Measurements from ENCODE around the gene SSBP2. TPM values are rescaled to one million over a fixed set of nuclear protein-coding genes. Genes with fewer than 3 reads are reported as not detected.

The SSBP2 gene
- total RNA-seq, 1 donor from 2014 or later = 85.2 TPM

GRCh38 chr5:81469676-81470075, 281.2 kb downstream of the SSBP2 start:
- H3K4me3 Mint-ChIP-seq = no peak overlapping the region
- no peaks in the 10 kb centered on the region for H3K27me3 Mint-ChIP-seq
- H3K27ac Mint-ChIP-seq = no peak overlapping the region

DNA sequence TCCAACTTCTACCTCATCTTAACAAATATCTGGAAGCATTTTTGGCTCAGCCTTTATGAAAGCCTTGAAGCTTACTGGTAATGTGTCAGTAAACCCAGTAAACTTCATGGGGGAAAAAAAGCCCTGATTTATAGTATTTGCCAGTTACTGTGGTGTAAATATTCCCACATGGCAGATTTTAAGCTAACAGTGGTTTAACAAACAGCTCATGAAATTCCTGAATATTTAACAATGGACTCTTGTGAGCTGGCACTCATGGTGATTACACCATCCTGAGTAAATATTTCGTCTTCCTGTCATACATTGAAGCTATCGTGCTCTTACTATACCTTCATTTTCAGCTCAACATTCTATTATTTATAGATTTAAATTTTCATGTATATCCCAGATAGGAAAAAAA, 300.0 kb downstream of the SSBP2 start:
- no peak for DNase-seq (ENCODE audit: extremely low spot score, unreplicated experiment)
- peaks cover 27% of the 10 kb centered on the region for H3K36me3 Mint-ChIP-seq
- peaks cover 4% of the 10 kb centered on the region for H3K9me3 Mint-ChIP-seq
- no peak overlapping the region for H3K27ac Mint-ChIP-seq
- no peak overlapping the region for H3K4me3 Mint-ChIP-seq
- H3K4me1 Mint-ChIP-seq (ENCODE audit: unreplicated experiment) = no peaks in the 10 kb centered on the region
- no peak for TF ChIP-seq CTCF (conservative IDR thresholded peaks at IDR 0.05)
- H3K27me3 Mint-ChIP-seq = no peaks in the 10 kb centered on the region

More at GRCh38 chr5:81469676-81470075, 281.2 kb downstream of the SSBP2 start:
- Mint-ChIP-seq H3K4me1 (ENCODE audit: unreplicated experiment) (peaks cover 6% of the 10 kb centered on the region), H3K36me3 (peaks cover 27% of the 10 kb centered on the region), H3K9me3 (no peaks in the 10 kb centered on the region)
- DNase-seq (ENCODE audit: extremely low spot score, unreplicated experiment) = no peak
- TF ChIP-seq CTCF (conservative IDR thresholded peaks at IDR 0.05) = no peak

- TF ChIP-seq CTCF (conservative IDR thresholded peaks at IDR 0.05) = no peak
- Mint-ChIP-seq H3K36me3 (peaks cover 17% of the 10 kb centered on the region), H3K27ac (no peak overlapping the region), H3K4me3 (no peak overlapping the region), H3K27me3 (no peaks in the 10 kb centered on the region), H3K9me3 (no peaks in the 10 kb centered on the region), H3K4me1 (ENCODE audit: unreplicated experiment) (peaks cover 6% of the 10 kb centered on the region)
- no peak for DNase-seq (ENCODE audit: extremely low spot score, unreplicated experiment)
Observed at GRCh38 chr5:81435023-81435422, 315.9 kb downstream of the SSBP2 start.

DNA sequence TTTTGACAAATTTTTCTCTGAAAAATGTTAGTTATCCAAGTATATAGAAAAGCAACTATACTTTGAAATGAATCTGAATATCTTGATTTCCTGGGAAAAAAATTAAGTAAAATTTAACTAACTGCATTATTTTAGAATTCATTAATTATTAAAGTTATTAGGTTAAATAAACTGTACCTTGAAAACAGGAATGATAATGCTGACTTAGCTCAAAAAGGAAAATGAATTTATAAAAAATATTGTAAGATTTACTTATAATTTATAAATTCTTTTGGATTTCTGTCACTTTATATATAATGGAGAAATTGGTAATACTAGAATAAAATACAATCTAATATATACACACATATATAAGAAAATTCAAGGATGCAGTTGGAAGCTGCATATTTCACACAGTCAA, 320.9 kb downstream of the SSBP2 start:
- DNase-seq (ENCODE audit: extremely low spot score, unreplicated experiment) = no peak
- H3K36me3 Mint-ChIP-seq = peaks cover 20% of the 10 kb centered on the region
- H3K27me3 Mint-ChIP-seq = no peaks in the 10 kb centered on the region
- no peak overlapping the region for H3K4me3 Mint-ChIP-seq
- TF ChIP-seq CTCF (conservative IDR thresholded peaks at IDR 0.05) = no peak
- no peak overlapping the region for H3K27ac Mint-ChIP-seq
- H3K4me1 Mint-ChIP-seq (ENCODE audit: unreplicated experiment) = peaks cover 24% of the 10 kb centered on the region
- H3K9me3 Mint-ChIP-seq = no peaks in the 10 kb centered on the region

GRCh38 chr5:81429363-81429762, 321.5 kb downstream of the SSBP2 start:
- Mint-ChIP-seq H3K4me1 (ENCODE audit: unreplicated experiment) (peaks cover 24% of the 10 kb centered on the region), H3K9me3 (no peaks in the 10 kb centered on the region), H3K36me3 (peaks cover 15% of the 10 kb centered on the region), H3K27ac (no peak overlapping the region), H3K27me3 (no peaks in the 10 kb centered on the region), H3K4me3 (no peak overlapping the region)
- DNase-seq (ENCODE audit: extremely low spot score, unreplicated experiment) = no peak
- no peak for TF ChIP-seq CTCF (conservative IDR thresholded peaks at IDR 0.05)

DNA sequence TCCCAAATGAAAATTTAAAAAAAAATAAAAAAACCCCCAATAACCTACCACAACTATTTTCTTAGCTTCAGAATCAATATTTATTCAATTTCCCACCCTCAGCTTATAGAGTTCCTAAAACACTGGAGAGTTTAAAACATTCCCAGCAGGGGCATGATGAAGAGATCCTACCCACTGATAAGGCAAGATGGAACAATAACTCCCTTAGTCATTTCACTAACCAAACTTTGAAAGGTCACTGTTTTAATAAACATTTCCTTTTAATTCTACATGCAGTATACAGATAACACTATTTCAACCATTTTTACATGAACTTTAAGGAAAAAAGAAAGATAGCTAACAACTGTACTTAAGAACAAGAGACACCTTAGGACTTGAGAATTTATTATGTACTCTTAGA, 322.0 kb downstream of the SSBP2 start:
- no peak for TF ChIP-seq CTCF (conservative IDR thresholded peaks at IDR 0.05)

More for the DNA sequence above, 322.0 kb downstream of the SSBP2 start:
- Mint-ChIP-seq H3K9me3 (no peaks in the 10 kb centered on the region), H3K36me3 (peaks cover 15% of the 10 kb centered on the region), H3K27me3 (no peaks in the 10 kb centered on the region), H3K4me1 (ENCODE audit: unreplicated experiment) (peaks cover 24% of the 10 kb centered on the region), H3K27ac (no peak overlapping the region), H3K4me3 (no peak overlapping the region)
- DNase-seq (ENCODE audit: extremely low spot score, unreplicated experiment) = no peak
